ENCODE data around the gene TAPBP.
A peak's percentile ranks its signal among the peaks of the same experiment; 100 is the strongest.

Gene TAPBP

DNA sequence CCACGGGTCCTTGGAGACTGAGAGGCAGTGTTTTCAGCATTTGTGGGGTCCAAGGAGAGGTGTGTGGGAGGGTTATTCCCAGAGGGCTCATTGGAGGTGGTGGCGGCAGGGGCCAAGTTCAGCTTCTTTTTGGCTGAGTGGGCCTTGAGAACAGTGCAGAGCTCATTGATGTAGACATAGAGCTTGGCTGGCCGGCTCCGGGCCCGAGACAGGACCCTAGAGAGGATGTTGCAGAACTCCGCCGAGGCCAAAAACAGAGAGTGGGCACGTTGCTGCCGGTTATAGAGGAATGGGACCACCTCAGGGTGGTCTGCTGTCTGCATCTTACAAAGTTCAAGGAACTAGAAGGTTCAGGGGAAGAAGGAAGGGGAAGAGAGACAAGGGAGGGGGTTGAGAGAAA is 7.3 kb upstream of the TAPBP start:
- DNase-seq = no peak
- intact Hi-C loops (cut with DNase I) = no loop called here

DNA sequence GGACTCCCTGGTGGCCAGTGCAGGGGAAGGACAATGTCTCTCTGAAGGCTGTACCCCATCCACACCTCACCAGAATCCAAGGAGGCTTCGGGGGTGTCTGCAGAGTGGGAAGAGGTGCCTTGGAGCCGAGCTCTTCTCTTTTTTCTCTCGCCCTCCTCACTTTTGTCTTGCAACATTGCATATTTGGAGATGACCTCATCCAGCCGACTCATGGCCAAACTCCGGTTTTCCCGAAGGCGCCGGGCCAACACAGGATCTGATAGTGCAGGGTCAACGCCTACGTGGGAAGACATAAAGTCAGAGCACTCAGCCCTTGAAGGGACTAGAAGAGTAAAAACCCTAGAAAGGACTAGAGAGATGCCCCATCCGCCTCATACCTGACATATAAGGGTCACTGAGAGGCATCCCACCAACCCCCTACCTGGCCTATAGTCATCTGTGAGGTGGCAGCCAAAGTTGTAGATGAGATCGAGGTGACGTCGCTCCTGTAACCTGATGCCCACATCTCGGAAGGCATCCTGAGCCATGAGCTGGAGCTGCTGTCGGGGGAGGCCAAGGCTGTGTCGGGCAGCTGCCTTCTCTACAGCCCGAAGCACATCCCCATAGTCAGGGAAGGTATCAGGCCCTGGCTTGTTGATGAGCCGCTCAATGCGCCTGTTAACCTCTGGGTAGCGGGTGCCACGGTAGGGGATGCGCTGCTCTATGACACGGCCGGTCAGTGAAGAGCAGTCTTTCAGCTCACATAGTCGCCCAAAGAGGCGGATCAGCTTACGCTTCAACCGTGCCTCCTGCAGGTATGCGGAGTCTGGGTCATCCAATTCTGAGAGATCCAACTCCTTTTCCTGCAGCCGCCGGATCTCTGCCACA is 6.7 kb upstream of the TAPBP start:
- intact Hi-C loops (cut with DNase I) = no loop called here

DNA sequence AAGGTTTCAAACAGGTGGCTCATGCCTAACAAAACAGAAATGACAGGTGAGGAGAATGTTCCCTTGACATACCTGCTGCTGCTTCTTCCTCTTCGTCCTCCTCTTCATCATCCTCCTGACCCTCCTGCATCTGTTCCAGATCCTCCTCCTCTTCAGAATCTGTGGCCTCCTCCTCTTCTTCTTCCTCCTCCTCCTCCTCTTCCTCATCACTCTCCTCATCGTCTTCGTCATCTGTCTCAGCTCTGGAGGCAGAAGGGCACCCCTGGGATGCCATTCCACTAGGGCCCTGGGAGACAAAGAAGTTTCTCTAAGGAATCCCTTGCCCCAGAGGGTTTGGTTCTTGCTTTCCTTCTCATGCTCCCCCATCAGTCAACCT is 6.0 kb upstream of the TAPBP start:
- no peak for DNase-seq
- intact Hi-C loops (cut with DNase I) = no loop called here

More for the DNA sequence above, 6.7 kb upstream of the TAPBP start:
- DNase-seq = no peak

DNA sequence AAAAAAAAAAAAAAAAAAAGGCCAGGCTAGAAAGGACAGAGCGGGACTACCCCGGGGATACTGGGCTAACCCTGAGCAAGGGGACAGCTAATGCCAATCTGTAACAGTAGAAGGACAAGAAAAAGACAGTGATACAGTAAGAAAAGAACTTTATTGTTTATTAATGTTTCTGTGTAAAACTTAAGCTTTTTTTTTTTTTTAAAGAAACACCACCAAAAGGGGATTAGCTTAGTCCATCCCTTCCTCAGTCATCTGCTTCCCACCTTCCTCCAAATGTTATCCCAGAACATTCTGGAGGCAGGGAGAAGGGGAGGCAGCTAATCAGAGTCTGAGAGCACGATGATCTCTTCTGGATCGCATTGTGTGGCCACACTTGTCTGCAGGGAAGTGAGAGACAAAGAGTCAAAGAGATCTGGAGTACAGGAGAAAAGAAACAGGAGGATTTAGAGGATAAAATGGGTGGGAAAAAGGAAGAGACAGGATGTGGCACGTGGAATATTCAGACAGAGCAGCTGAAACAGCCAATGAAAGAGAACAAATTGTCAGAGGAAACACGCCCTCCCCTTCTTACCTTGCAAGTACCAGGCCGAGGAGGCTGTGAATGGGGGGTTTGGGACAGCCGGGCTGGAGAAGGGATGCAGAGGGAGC is 4.7 kb upstream of the TAPBP start:
- intact Hi-C loops (cut with DNase I) = no loop called here

DNA sequence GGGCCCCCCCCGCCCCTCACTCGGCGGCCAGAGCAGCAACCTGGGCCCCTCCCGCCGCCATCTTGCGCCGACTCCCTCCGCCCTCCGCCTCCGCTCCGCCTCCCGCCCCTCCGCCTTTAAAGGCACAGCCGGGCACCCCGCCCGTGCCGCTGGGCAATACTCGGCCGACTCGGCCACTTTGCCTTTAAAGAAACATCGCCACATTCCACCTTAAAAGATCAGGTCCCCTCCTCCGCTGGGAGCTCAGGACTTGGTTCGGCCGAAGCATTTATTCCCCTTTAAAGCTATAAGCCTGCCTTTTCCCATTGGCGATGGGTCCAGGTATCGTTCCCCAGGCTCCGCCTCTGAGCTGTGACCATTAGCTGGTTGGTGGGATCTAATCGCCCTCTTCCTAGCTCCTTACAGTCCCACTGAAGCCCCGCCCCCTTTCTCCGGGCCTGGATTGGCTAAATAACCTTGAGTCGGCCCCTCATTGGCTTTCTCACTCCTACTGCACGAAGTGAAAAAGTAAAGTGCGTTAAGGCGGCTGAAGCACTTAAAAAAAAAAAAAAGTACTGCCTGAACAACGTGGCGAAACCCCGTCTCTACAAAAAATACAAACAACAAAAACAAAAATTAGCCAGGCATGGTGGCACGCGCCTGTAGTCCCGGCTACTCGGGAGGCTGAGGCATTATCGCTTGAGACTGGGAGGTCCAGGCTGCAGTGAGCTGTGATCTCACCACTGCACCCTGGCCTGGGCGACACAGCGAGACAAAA is 4.0 kb upstream of the TAPBP start, which contains the start of gene ZBTB22:
Gene ZBTB22, minus strand, starts transcription at position 76 of the 757 bp plus-strand sequence. CDS start 828 bp downstream, outside the sequence.
- DNase-seq = peak; percentile 93 to 100 (median 97)
- intact Hi-C loops (cut with DNase I) = no loop called here

More for the DNA sequence above, 4.7 kb upstream of the TAPBP start:
- DNase-seq = no peak

DNA sequence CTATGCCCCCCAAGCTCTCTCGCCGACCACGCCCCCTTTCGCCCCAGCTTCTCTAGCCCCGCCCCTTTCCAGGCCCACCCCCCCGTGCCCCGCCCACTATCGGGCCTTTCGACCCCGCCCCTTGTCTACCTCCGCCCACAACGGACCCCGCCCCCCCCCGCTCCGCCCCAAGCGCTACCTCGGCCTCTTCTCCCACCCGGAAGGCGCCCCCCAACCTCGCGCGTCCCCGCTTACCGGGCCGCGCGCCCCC is 3.5 kb upstream of the TAPBP start:
- DNase-seq = peak in 6 of 42 donors; percentile 22 to 63 (median 33)
- intact Hi-C loops (cut with DNase I) = no loop called here

DNA sequence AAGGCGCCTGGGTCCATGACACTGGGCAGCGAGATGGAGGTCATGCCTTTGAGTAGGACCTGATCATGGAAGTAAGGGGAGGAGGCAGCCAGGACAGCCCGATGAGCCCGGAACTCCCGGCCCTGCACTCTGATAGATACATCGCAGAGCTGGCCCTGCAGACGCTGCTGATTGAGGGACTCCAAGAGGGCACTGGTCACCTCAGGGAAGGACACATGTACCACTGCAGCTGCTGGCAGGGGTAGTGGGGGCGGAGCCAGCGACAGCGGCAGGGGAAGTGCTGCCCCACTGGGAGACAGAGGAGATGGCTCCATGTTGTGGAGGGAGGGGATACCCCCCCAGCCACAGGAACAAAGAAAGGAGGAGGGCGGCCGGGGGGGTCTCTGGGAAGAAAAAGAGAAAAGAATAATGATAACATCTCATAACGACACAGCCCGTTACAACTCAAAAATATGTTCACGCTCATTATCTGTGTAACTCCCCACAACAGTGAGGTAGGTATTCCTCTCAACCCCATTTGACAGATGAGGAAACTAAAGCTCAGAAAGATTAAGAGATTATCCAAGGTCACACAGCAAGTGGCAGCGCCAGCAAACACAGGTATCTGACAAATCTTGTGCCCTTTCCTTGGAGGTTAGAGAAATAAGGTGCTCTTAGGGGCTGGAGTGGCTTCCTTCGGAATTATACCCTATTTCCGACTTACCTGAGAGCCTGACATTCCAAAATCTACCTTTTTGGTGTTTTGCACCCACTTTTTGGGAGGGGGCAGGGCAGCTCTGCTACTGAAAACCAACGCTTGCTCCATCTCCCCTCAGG is 2.9 kb upstream of the TAPBP start:
- DNase-seq = no peak
- intact Hi-C loops (cut with DNase I) = no loop called here

DNA sequence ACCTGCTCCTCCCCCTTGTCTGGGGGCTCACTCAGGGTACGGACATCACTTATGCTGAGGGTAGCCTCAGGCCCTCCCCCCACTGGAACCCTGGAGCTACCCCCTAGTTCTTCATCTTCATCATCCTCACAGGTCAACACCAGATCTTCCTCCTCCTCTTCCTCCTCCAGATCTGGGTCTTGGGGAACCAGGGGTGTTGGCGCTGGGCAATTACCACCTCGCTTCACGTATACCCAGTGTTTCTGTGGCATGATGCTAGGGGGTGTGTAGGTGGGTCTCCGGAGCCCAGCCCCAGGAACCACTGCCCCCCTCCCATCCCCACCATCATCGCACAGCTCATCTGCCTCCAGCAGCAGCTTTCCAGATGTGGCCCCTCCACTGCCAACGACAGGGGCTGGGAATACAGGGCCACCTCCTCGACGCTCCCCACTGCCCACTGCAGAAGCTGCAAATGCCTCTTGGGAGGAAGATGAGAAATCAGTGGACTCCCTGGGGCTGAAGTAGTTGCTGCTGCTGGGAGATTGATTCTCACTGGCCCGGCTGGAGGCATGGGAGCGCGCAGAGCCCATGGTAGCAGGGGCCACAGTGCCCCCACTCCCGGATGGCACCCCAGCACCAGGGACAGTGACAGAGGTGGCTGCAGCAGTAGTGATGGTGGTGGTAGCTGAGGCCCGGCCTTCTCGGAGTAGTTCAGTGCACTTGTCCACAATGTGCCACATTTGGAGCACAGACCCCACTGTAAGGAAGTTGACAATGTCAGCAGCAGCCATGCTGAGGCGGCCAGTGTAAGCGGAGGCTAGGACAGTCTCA is 2.1 kb upstream of the TAPBP start:
- DNase-seq = no peak
- intact Hi-C loops (cut with DNase I) = no loop called here

DNA sequence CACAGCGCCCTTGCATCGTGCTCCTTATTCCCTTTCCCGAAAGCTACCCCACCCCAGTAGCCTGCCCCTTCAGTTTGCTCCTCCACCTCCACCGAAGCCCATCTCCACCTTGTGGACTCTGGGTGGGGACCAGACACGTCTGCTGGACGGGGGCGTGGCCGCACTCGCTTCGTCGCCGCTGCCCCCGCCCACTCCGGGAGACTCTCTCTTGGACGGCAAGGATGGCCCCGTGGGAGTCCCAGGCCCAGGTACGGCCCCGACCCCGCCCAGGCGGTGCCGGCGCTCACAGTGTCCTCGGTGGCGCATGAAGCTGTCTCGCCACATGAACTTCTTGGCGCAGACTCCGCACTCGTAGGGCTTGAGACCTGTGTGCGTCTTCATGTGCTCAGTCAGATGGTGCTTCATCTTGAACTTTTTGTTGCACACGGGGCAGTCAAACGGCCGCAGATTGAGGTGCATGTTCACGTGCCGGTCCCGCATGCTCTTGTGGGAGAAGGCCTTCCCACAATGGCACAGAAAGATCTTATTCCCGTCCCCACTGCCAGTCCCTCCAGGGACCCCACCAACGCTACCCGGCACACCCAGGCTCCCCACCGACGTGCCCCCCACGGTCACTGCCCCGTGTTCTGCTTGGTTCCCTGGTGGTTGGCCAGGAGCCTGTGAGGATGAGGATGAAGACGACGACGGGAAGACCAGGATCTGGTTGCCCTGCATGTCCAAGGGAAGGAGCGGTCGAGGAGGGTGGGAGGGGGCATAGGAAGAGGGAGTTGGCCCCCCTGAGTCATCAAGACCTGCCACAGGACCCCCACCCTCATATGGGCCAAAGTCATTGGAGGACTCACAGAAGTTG is 1.3 kb upstream of the TAPBP start:
- intact Hi-C loops (cut with DNase I) = no loop called here
- DNase-seq = peak in 1 of 42 donors; percentile 46

DNA sequence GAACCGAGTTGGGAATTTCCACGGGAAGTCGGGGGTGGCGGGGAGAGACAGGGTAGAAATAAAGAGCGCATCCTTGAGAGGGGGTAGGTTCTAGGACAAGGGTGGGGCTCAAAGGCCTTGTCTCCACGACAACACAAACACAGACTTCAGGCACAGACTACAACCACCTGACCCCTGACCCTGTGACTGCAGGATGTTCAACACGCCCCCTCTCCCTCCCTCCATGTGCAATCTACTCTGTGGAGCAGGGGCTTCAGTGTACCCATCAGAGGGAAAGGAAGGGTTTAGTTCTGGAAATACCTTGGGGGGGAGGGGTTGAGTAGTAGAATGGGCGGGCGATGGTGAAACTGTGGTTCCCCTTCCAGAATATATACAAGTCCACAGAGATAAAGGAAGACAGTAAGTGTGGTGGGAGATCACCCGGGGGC is 651 bp upstream of the TAPBP start:
- intact Hi-C loops (cut with DNase I) = no loop called here
- peak in 41 of 42 donors; percentile 29 to 87 (median 66) for DNase-seq

DNA sequence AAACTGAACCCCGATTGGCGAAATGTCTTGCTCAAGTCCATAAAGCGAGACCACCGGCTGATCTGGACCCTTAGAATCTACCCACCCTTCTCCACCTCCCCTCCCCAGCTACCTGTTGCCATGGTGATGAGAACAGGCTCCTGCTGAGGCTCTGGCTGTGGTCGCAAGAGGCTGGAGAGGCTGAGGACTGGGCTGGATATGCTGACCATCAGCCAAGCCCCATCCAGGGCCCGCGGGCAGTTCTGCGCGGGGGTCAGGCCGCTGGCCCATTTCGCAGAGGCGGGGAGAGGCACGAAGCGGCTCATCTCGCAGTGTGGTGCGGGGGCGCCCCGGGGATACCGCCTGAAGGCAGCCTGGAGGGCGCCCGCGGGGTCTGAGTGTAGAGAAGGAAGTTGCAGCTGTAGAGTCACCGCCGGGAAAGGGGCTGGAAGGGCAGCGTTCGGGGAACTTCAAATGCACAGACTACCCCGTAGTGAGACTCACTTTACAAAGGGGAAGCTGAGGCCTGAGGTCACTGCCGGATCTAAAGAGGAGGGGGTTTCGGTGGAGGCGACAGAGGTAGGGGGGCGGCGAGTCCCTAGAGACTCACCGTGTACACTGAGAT is 671 bp downstream of the TAPBP start:
- intact Hi-C loops (cut with DNase I) = no loop called here
- DNase-seq = peak in 40 of 42 donors; percentile 40 to 81 (median 60)

DNA sequence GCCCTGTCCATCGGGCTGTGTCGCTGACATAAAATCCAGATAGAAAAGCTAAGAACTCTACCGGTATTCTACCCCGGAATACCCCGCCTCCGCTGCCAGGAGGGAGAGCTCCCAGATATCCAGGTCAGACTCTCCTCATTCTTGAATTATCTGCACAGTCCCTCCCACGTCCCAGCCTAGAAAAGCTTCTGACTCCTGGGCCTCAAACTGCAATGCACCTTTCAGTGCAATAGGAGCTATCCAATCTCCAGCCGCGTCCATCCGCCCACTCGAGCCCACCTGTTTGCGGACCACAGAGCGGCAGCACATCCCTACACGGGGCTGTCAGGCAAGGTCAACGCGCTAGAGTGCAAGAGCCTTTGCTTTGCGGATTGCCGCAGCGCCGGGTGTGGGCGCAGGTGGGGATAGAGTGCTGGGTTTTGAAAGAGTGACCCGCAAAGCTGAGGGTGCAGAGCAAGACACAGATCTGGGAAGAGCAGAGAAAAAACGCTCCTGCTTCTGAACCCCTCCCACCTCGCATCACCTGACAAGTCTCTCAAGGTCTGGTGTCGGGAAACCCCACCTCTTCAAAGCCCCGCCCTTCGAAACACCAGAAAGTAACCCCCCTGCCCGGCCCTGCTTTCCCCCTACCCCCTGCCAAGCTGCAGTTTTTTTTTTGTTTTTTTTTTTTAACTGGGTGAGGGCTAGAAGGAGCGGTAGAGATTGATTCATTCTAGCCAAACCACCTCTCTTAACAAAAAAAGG is 1.3 kb downstream of the TAPBP start:
- intact Hi-C loops (cut with DNase I) = no loop called here
- DNase-seq = peak; percentile 54 to 92 (median 80)

DNA sequence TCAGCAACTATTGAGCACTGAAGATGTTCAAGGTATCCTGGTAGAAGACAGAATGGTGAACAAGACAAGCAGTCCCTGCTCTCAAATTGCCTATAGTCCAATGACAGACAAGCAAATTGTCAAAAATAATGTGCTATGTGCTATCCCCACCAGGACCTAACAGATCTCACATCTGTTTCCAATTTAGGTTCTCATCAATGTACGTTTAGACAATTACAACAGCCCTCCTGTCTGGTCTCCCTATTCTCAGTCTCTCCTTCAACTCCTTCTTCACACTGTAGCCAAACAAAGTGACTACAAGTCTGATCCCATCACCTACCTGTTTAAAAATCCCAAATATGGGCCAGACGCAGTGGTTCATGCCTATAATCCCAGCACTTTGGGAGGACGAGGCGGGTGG is 7.5 kb downstream of the TAPBP start:
- intact Hi-C loops (cut with DNase I) = no loop called here
- no peak for DNase-seq

DNA sequence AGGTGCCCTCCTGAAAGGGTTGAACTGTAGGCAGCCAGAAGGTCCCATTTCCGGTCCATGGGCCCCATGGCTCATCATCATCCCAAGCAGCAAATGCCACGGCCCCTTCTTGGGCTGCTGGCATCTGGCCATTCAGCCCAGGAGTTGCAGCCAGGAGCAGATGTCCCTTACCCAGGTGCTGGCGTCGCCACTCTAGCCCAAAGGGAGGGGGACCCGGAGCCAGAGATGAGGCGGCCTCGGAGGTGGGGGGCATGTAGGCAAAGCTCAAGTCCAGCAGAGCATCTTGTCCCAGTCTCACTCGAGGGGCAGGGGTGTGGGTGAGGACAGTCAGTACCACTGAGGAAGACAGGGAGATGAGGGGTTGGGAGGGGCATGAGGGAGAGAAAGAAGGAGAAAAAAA is 8.8 kb downstream of the TAPBP start:
- DNase-seq = no peak

DNA sequence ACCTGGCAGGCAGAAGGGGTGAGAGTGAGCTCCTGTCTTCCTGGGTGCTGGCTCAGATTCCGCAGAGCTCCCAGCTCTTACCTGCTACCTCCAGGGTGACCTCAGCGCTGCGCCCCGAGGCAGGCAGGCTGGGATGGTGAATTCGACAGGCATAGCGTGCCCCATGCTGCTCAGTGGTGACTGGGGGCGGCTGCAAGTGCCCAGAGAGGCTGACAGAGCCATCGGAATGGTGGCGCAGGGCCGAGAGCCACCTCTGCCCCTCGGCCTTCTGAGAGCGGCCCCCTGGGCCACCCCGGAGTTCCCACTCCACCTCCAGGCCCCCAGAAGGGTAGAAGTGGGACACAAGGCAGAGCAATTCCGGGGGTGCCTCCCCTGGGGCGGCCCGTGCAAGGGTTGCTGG is 9.7 kb downstream of the TAPBP start:
- intact Hi-C loops (cut with DNase I) = no loop called here
- DNase-seq = no peak

More for the DNA sequence above, 8.8 kb downstream of the TAPBP start:
- intact Hi-C loops (cut with DNase I) = no loop called here

DNA sequence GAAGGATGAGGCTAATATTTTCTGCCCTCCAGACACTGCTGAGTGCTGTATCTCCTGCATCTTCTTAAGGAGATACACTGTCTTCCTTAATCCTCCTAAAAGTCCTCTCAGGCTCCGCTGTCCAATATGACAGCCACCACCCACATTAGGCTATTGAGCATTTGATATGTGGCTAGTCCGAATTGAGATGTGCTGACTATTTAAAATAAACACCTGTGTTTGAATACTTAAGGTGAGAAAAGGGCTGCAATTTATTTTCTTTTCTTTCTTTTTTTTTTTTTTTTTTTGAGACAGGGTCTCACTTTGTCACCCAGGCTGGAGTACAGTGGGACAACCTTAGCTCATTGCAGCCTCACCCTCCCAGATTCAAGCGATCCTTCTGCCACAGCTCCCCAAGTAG is 12.0 kb downstream of the TAPBP start:
- intact Hi-C loops (cut with DNase I) = no loop called here
- no peak for DNase-seq

Measured in head of caudate nucleus (tissue), 42 donors.